Astrocyte of the hippocampus (primary cell): ENCODE results near the gene CD14.
"Not testable (repeated sequence)": the region's sequence is repeated elsewhere in the genome, so short reads cannot be mapped to it uniquely, and the experiment has no call there.

Experiments used
- DNase-seq: peaks from one replicate; pipeline ENCODE4 v3.0.0; 2011; ENCODE audit warnings: low read depth, low spot score

Gene CD14

GRCh38 chr5:140633021-140633471 lies at the start of gene CD14:
Gene CD14 (minus strand): TSS chr5:140633175. CDS start chr5:140633071, 104 bp downstream.
- no peak for DNase-seq

- DNase-seq: no peak
These were observed 46.0 kb upstream of the CD14 start for GRCh38 chr5:140678993-140679392.

- DNase-seq: no peak
These were observed 45.0 kb upstream of the CD14 start for GRCh38 chr5:140677947-140678346.

DNA sequence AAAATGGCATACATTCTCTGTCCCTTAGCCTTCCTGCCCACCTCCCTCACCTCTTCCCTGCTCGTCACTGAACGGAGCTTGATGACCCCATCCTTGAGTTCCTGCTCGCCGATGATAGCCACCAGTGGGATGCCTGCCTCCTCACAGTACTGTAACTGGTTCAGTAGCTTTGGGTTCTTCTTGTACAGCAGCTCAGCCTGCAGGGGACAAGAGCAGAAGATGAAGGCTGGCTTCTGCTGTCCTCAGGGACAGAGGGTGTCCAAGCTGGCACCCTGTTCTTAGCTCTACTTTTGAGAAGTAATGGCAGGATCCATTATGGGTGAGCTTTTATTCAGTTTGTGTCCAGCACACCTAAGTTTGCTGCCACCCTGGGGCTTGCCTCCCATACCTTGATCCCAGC lies 41.7 kb upstream of the CD14 start:
- no peak for DNase-seq

DNA sequence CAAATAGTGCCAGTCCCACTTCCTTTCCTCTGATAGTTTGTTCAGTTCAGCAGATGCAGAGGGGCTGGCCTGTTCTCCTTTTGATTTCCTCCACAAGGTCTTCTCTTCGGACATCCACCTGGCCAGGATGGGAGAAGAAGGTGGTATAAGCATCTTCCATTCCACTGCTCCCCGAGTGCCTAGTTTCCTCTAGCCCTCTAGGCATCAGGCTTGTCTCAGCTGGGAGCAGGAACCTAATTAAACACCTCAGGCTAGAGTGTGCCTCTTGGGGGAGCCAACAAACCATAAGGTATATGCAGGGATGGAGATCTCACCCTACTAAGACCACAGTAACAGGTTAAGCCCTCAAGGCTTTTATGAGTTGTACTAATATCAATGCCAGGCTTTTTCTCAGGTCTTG lies 41.2 kb upstream of the CD14 start:
- no peak for DNase-seq

GRCh38 chr5:140673187-140673976 lies 40.4 kb upstream of the CD14 start, which contains the start of gene DND1:
Gene DND1 (minus strand): TSS chr5:140673576. CDS start chr5:140673542, 34 bp downstream.
- DNase-seq: no peak

DNA sequence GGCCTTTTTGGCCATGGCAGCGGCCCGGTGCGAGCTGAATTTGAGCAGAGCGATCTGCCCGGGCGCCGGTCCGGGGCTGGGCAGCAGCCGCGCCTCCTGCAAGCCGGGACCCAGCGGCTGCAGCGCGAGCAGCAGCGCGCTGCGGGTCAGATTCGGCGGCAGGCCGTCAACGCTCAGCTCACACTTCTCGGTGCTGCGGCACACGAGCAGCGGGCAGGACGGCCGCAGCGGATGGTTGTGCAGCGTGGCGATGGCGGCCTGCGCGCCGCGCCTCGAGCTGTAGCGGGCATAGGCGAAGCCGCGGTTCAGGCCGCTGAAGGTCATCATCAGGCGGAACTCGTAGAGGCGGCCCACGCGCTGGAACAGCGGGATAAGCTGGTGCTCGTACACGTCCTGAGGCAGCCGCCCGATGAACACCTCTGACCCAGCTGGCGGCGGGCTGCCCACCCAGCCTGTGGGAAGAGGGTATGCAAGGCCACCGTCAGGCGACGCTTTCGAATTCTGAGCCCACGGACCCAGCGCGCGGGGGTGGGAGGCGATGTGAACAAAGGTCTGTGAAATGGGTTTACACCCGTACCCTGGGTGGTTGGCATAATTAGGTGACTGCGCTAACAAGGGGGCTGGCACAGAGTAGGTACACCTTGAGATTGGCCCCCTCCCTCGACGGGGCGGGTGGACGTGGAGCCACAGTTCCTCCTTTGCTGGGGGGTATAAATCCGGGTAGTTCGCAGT lies 39.6 kb upstream of the CD14 start:
- peak; percentile 38 for DNase-seq

GRCh38 chr5:140671472-140672125 lies 38.6 kb upstream of the CD14 start:
- no peak for DNase-seq

GRCh38 chr5:140671035-140671434 lies 38.1 kb upstream of the CD14 start:
- DNase-seq: not testable (repeated sequence)

GRCh38 chr5:140664359-140665119 lies 31.6 kb upstream of the CD14 start, which contains the start of gene WDR55:
Gene WDR55 (plus strand): TSS chr5:140664904. CDS start chr5:140664913, 9 bp downstream.
- peak; percentile 95 for DNase-seq

- no peak for DNase-seq
These were observed 31.0 kb upstream of the CD14 start for GRCh38 chr5:140664030-140664358.

DNA sequence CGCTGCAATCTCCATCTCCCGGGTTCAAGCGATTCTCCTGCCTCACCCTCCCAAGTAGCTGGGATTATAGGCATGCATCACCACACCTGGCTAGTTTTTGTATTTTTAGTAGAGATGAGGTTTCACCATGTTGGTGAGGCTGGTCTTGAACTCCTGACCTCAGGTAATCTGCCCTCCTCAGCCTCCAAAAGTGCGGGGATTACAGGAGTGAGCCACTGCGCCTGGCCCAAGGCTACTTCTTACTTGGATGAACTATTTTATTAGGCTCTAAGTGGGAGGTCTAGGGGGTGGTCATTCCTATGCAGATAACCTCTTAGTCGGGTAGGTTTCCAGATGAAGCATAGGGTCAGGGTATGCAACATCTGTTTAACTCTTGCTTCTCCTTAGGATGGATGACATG lies 27.4 kb upstream of the CD14 start:
- not testable (repeated sequence) for DNase-seq

GRCh38 chr5:140658870-140659269 lies 25.9 kb upstream of the CD14 start:
- no peak for DNase-seq

DNA sequence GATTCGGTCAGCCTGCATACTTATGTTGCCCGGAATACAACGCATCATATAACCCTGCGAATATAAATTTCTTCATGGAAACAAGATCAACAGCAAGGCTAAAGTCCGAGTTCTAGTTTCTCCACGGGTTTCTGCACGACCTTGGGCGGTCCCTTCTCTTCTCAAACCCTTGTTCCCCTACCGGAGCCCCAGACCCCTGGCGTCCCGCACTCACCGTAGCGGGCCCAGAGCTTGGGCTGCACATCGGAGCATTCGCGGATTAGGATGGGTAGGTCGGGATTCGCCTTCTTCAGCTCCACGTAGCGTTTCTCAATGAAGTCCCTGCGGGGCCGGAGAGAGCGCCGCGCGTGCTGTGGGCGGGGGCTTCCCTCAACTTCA lies 14.1 kb upstream of the CD14 start:
- DNase-seq: peak; percentile 39

- peak; percentile 93 for DNase-seq
These were observed 9.7 kb upstream of the CD14 start for GRCh38 chr5:140642718-140643117.

GRCh38 chr5:140641716-140642115 lies 8.7 kb upstream of the CD14 start:
- DNase-seq: no peak

- DNase-seq: peak; percentile 98
These were observed 6.4 kb upstream of the CD14 start, which contains the start of gene TMCO6 for GRCh38 chr5:140639148-140639981. Gene TMCO6 (plus strand): TSS chr5:140639451. CDS start chr5:140639528, 77 bp downstream.

GRCh38 chr5:140638898-140639147 lies 5.8 kb upstream of the CD14 start:
- DNase-seq: not testable (repeated sequence)

- DNase-seq: no peak
These were observed 4.6 kb upstream of the CD14 start for GRCh38 chr5:140637371-140638100.
